Heart left ventricle (tissue), 13 donors: ENCODE results near the gene VSX2.

Experiments used
- POLR2A ChIP-seq, 2 donors: fragments of 450-650 bp; IDR thresholded peaks; one replicate each; pipeline ENCODE4 v1.6.1; 2017; ENCODE audit warnings: antibody characterized with exemption in 2 of 2, mild to moderate bottlenecking in 2 of 2, moderate library complexity in 2 of 2
- TF ChIP-seq, protein P1 (sequence below), 12 donors: fragments of 200-600 bp; sonication (generic) in 4 of 12; IDR thresholded peaks; one replicate each; pipeline versions ENCODE4 v1.5.0 to v1.8.0; 2018 to 2022; ENCODE audit warnings: antibody characterized with exemption in 12 of 12, mild to moderate bottlenecking in 5 of 12
- donor health status: ischemic (EF 13 %, LVEDD 7.1; RV severe dilation, severe dysfunction).
- donor health status: DM: no; HTN: yes; CAD: no.
- donor health status: DM: no; HTN: no; CAD: no.
- donor health status: ischemic (EF 25% LVEDD 6.9; RV normal size, moderate dysfunction).
- donor health status: ischemic (EF 25% LVEDD 5.7; RV mildly dilated, moderate dysfunction).
- donor health status: ischemic (EF 35%, LVEDD 5.7; RV mildly dilated, moderate dysfunction).
- donor health status: nonischemic (EF 11% LVEDD 7.7; RV severe dilation, severe dysfunction).
- donor health status: DM: yes; HTN: yes; CAD: no.
- donor health status: PGD.
- donor health status: ischemic (EF 29% LVEDD 5.4; RV normal size, mild dysfunction).
- donor health status: nonischemic (EF 23%, LVEDD 6.1; RV moderate dilation, normal function).

DNA sequence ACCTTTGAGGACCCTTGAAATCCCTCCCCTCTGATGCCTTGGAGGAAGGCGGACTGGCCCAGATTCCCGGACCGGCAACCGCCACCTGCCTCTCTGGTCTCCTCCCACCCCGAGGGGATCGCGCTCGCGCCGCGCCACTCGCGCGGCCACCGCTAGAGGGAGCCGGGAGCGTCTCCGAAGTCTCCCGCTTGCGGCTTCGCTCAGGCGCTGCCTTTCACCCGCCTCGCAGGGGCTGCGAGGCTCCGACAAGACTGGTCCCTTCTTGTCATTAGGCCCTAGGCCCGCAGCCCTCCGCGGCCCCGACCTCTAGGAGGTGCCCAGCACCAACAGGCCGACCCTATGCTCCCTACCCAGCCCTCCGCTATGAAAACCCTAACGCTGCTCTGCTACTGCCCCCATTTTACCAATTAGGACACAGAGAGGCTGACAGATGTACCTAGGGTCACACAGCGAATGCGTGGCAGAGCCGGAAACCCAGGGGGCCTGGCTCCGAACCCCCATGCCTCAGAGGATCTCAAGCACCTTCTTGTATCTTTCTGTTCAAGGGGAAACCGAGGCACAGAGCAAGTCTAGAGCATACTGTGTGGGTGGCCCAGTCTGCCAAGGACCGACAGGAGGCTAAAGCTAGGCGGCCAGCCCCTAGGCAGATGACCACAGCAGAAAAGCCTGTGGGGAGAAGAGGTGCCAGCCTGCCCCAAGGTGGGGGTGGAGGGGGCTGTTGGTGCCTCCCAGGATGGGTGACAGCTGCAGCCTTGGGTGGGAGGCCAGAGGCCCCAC is 21.4 kb upstream of the VSX2 start:
- TF ChIP-seq, protein P1, sequence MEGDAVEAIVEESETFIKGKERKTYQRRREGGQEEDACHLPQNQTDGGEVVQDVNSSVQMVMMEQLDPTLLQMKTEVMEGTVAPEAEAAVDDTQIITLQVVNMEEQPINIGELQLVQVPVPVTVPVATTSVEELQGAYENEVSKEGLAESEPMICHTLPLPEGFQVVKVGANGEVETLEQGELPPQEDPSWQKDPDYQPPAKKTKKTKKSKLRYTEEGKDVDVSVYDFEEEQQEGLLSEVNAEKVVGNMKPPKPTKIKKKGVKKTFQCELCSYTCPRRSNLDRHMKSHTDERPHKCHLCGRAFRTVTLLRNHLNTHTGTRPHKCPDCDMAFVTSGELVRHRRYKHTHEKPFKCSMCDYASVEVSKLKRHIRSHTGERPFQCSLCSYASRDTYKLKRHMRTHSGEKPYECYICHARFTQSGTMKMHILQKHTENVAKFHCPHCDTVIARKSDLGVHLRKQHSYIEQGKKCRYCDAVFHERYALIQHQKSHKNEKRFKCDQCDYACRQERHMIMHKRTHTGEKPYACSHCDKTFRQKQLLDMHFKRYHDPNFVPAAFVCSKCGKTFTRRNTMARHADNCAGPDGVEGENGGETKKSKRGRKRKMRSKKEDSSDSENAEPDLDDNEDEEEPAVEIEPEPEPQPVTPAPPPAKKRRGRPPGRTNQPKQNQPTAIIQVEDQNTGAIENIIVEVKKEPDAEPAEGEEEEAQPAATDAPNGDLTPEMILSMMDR (IDR thresholded peaks at IDR 0.05), result peak; percentile 79 to 95 (median 88)
- no peak for TF ChIP-seq POLR2A (IDR thresholded peaks at IDR 0.05)
